NCI-H446 treated with DMSO at 0.1 percent for 48 hours (cell line): ENCODE results near the gene CDKL5.
"Not testable (repeated sequence)": the region's sequence is repeated elsewhere in the genome, so short reads cannot be mapped to it uniquely, and the experiment has no call there.

ENCODE experiments used
- DNase-seq: peaks from one replicate; lab custom pipeline; 2025; lab: John Stamatoyannopoulos, UW

CDKL5 gene

DNA sequence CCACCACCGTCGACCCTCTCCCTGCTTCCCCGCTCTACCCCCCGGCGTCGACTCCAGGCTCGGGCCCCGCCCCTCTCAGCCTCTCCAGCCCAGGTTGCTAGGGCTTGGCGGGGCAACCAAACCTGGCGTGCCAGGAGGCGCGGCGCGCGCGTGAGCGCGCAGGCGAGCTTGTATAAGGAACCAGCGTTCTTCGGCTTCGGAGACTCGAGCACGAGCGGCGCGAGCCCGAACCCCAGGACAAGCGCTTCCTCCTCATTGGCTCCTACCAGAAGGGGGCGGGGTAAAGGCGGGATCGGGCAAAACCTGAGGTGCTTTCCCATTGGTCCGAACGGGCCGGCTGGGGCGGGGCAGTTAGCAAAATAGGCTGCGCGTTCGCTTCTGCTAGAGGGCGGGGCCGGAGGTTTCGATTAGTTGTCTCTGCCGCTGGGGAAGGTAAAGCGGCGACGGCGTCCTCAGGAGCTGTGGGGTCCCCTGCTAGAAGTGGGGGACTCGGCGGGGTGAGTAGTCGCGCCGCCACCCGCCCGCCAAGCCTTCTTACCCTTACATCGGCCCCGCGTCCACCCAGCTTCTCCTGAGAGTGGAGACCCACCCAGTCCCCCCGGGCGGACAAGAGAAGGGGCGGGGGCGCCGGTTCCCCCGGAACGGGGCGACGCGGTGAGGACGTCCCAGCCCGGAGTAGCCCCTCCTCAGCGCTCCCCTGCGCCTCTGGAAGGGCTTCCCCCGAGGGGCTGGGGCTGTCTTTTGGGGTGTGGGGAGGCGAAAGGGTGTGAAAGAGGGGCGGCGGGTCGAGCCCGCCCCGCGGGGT, at the start of gene CDKL5:
Gene CDKL5, plus strand, starts transcription at position 410 of the 805 bp plus-strand sequence. CDS start 81,489 bp downstream, outside the sequence.
- DNase-seq: peak; percentile 87

DNA sequence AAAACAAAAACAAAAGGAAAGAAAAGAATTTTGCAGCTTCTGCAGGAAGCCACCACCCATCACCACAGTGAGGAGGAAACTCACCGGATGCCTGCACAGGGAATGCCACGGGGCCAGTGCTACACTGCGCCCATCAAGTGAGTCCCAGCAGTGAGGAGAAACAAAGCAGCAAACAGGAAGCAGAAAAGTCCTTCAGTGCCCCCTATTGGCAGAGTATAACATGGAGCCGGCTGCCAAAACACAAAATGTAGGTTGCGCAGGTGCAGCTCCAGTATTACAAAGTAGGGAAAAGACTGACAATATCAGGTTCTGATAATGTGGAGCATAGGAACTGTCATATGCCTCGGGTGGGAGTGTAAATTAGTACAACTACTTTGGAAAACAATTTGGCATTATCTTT, 47.6 kb upstream of the CDKL5 start:
- no peak for DNase-seq

DNA sequence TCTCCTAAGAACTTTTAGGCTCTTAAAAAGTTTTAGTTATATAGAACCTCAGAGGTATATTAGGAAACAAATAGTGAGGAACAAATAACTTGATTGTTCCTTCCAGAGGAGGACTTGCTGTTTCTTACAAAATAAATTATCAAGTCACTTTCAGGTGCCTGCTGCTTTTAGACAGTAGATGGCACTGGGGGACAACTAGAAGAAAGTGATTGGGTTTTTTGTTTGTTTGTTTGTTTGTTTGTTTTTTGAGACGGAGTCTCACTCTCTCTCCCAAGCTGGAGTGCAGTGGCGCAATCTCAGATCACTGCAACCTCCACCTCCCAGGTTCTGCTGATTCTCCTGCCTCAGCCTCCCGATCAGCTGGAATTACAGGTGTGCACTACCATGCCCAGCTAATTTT, 35.4 kb upstream of the CDKL5 start:
- no peak for DNase-seq

DNA sequence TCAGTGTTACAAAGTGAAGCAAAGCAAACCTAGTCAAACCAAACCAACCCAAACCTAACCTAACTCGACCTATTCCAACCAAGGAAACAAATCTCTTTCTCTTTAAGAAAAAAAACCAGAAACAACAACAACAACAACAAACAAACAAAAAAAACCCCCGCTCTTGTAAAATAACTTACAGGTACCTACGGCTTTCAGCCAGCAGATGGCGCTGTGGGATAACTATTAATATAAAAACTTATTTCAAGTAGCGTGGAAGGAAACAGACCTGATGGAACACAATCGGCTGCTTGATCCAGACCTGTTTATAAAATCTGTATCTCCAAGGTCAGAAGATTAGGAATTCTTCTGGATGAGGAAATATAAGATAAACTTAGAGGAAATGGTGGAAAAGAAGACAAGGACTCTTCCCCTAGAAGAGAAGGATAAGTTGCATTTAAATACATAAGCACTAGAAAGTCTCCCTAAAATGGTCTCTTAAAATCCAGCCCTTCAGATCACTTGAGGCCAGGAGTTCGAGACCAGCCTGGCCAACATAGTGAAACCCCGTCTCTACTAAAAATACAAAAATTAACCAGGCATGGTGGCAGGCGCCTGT, 34.4 kb upstream of the CDKL5 start:
- peak; percentile 19 for DNase-seq

DNA sequence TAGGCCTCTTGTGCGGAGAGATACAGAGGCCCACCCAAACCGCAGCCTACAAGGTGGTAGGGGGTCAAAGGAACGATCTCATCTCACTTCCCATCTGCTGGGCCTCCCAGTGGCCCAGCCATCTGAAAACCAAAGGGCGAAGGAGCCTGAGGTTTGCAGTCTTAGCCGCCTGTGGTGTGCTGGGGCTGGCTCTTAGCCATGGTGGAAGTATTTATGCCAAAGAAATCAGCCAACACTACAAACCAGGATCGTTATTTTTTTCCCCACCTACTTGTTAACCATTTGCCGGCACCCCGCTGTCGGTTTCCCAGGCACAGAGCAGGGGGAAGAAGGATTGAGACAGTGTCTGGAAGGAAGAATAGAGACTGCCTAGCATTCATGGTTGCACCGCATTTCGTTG, 30.9 kb upstream of the CDKL5 start:
- DNase-seq: no peak

DNA sequence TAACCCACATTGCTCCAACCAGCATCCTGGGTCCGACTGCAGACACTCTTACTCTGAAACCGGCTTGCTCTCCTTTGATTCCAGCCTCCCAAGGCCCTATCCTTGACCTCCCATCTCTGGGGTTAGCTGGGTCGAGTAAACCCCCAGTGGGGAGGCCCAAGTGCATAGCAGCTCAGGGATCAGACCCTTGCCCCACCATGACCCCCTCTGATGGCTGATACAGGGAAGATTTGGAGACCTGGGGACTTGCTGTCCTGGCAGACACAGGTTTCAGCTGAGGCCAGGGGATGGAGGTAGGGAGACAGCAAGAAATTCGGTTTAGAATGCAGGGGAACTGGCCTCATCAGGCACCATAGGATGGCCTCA, 23.6 kb upstream of the CDKL5 start:
- no peak for DNase-seq

DNA sequence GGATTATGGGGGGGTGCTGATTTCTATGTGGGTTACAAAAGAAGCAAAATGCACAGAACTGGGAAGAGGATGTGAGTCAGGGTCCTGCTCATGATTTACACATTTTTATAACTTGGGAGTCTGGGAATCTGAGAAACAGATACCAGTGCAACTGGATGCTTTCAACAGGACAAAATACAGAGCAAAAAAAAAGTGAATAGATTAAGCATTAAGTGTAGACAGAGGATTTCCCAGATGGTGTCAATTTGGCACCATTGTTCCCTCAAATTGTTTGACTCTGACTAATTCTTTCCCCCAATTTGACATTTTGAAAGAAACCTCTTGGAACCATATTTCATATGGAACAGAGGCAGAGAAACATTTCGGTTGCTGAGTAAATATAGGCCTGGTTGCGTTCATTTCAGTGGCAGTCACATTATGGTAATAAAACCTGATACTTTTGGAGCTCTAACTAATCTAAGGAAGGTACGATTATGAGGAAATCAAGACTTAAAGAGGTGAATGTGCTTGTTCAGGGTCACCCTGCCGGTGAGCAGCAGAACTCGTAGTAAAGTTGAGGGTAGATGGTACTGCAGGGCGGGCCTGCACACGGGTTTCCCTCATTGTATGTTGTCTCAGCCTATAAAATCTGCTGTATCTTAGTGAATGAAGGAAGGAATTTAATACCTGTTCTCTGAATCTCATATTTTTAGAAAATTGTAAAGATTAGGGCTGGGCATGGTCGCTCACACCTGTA, 18.7 kb upstream of the CDKL5 start:
- DNase-seq: no peak

DNA sequence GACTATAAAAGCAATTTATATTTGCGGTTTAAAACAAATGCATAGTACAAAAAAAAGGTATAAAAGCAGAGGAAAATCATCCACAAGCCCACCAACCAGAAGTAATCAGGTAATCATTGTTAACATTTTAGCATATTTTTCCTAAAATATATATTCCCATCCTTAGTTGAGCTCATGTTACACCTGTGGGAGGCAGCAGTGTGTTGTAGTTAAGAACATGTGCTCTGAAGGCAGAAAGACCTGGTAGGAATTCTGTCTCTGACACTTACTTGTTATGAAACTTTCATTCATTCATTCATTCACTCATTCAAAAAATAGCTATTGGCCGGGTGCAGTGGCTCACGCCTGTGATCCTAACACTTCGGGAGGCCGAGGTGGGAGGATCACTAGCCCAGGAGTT, 15.4 kb upstream of the CDKL5 start:
- DNase-seq: no peak

DNA sequence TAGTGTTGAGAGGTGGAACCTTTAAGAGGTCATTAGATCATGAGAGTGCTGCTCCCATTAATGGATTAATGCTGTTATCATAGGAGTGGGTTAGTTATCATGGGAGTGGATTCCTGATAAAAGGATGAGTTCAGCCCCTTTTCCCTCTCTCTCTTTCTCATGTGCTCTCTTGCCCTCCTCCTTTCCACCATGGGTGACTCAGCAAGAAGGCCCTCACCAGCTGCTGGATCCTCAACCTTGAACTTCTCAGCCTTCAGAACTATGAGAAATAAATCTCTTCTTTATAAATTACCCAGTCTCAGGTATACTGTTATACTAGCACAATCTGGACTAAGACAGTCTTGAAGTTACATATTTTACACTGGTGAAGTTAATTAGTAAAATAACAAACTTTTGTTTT, 10.0 kb upstream of the CDKL5 start:
- DNase-seq: no peak

DNA sequence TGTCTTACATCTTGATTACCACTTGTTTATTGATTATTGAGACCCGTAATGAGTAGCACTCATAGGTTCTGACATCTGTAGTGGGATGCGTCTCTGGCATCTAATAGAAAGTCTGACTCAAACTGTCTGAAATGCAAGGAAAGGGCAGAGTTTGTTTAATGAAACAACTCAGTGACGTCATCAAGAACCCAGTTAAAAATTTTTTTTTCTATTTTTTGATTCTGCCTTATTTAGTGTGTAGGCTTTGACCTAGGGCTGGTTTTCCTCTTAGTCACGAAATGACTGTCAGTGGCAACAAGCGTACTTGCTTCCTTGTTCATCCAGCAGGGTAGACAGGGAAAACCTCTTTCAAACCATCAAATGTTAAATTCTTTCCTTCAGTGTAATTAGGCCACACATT, 3.1 kb upstream of the CDKL5 start:
- DNase-seq: no peak

DNA sequence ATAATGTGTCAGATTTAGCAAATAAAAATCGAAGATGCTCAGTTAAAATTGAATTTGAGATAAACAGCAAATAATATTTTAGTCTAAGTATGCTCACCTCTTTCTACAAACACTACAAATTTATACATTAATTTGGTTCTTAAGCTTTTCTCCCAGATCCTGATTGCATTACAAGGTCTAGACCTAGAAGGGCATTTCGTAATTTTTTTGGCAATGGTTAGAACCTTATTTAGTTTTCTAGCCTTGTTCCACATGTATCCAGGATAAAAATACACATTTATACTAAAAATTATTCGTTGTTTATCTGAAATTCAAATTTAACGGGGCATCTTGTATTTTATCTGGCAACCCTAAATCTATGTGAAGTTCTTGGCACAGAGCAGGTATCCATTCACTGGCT, 2.5 kb upstream of the CDKL5 start:
- no peak for DNase-seq

DNA sequence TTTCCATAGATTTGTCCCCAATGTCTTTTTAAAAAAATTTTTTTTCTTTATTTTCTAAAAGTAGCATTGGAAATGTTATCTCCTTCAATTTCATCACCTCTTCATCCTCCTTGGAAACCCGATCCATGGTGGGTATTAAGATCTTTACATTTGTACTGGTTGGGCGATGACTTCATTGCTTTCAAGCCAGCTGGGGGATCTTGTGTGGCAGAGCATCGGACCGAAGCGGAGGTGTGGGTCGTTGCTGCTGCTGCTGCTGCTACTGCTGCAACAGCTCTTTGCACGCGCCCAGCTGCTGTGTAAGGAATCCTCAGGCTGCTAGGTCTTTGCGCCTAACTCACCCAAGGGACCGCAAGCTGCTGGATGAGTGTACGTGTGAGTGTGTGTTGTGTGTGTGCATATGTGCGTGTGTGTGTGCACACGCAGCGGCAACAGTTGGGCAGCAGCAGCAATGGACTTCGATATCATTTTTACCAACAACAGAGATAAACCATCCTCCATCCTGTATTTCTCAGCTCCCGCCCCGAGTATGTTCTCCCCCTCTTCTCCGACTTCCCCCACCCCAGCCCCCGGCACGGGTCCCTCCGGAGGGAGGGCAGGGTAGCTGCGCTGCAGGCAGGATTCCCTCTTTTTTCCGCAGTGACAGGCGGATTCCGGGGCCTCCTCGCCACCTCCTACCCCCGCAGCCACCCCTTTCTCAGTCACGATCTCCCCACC, 768 bp upstream of the CDKL5 start:
- no peak for DNase-seq

DNA sequence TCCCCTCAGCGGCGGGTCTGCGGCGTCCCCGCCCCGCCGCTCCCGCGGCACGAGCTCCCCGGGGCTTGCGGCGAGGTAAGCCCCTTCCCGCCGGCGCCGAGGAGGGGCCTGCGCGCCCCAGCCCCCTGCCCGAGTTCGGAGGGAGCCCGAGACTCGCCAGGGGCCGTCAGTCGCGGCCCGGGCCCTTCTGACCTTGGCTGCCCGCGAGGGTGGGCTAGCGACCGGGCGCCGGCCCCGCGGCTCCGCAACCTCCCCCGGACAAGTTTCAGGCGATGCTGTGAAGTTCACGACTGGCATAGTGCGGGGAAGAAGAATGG, 554 bp downstream of the CDKL5 start:
- DNase-seq: no peak

DNA sequence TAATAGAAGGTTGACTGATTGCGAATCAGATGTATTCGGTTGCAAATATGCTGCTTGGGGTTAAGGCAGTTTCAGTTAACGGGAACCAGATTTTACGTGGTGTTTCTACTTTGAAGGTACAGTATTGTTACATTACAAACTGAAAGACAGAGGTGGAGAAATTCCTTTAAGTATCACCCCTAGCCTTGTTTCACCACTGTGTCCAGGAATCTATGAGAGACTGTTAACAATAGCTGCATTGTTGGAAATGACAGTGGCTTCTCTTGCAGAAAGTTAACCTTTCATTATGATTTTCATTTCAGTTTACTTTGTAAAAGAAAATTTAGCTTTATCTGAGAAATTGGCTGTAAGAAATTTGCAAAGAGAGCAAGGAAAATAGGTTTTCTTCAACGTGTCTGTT, 2.6 kb downstream of the CDKL5 start:
- no peak for DNase-seq

DNA sequence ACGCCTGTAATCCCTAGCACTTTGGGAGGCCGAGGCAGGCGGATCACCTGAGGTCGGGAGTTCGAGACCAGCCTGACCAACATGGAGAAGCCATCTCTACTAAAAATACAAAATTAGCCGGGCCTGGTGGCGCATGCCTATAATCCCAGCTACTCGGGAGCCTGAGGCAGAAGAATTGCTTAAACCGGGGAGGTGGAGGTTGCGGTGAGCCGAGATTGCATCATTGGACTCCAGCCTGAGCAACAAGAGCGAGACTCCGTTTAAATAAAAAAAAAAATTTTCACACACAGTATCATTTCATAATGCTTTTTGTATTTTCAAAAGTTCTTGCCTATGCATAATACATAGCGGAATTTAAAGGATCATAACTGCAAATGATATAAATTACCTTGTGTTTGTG, 7.9 kb downstream of the CDKL5 start:
- DNase-seq: not testable (repeated sequence)

DNA sequence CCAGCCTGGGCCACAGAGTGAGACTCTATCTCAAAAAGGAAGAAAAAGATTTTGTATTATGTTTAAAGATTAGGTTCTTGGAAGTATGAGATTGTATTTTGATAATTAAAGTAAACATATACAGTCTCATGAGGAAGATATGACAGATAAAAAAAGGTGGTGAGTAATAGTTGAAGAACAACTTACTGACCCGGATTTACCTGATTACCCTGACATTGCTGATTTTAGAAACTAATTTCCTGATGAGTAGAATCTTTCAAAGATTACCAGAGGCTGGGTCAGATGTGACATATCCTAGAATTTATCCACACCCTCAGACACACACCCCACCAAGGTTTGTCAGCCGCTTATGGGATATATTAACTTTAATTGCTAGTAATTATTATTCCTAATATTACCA, 9.5 kb downstream of the CDKL5 start:
- no peak for DNase-seq

DNA sequence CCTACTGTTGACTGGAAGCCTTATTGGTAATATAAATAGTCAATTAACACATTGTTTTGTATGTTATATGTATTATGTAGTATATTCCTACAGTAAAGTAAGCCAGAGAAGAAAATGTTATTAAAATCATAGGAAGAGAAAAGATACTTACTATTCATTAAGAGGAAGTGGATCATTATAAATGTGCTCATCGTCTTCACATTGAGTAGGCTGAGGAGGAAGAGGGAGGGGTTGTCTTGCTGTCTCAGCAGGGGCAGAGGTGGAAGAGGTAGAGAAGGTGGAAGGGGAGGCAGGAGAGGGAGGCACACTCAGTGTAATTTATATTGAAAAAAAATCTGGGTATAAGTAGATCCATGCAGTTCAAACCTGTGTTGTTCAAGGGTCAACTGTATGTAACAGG, 10.6 kb downstream of the CDKL5 start:
- DNase-seq: no peak

DNA sequence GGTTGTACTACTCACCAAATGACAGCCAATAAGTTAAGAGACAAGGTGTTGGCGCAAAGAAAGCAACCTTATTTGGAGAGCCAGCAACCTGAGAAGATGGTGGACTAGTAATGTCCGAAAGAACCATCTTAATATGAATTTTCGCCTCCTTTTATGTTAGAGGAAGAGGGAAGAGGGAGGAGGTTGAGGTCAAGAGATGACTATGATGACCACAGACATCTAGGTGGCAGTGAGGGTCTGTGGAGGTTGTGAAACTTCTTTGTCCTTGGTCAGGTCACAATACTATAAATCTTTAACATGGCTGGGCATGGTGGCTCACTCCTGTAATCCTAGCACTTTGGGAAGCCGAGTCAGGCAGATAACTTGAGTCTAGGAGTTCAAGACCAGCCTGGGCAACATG, 15.4 kb downstream of the CDKL5 start:
- DNase-seq: no peak

DNA sequence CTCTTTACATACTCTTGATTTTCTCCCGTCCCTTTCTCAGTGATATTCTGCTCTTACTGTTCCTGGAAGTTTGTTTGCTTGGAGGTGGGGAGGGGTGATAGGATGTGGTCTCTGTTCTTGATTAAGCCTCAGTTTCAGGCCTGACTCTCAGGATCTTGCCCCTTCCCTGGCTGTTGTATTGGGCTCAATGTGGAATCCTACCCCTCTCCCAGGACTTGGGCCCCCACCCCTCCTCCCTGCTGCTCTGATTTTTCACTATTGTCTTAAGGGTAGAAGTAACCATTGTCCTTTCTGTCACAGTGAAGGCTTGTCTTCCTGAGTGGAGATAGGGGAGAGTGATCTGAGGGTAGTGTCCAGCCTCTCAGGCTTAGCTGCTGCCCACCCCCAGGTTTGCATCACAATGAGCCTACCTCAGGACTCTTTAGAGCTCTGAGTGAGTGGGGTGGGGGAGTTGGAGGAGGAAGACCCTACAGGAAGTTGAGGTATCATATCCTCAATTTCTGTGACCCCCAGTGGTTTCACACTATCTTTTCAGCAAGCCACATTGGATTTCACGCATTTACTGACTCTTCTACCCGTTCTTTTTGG, 16.5 kb downstream of the CDKL5 start:
- DNase-seq: no peak

DNA sequence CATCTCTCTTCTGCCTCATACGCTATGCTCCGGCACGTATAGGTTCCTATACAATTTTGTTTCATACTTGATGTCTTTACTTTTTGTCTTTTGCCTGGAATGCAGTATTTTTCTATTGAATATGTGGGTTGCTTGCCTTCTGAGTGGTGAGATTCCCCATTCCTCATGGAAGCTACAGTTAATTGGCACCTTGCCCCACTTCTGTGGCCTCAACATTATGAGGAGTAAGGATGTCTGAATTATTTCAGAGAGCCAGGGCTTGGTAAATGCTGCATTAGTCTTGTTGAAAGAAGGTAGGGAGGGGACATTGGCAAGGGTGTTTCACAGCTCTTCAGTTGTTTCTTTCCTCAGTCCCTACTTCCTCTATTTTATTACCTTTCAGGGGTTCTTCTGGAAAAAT, 23.0 kb downstream of the CDKL5 start:
- no peak for DNase-seq

DNA sequence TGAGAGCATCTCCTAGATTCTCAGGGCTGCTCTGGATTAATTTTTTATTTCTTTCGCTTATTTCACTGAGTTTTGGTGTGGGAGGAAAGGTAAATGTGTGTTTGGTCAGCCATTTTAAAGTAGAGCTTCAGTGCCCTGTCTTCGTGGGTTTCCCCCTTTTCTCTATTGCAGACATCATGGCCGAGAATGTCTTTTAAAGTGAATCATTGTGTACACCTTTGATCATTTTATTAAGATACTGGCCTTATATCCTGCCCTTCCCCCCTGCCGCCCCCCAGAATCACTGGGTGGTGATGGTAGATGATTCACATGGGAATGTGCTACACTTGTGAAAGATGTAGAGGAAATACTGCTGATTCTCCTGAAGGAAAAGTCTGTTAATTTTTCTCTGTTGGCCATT, 23.8 kb downstream of the CDKL5 start:
- DNase-seq: no peak

DNA sequence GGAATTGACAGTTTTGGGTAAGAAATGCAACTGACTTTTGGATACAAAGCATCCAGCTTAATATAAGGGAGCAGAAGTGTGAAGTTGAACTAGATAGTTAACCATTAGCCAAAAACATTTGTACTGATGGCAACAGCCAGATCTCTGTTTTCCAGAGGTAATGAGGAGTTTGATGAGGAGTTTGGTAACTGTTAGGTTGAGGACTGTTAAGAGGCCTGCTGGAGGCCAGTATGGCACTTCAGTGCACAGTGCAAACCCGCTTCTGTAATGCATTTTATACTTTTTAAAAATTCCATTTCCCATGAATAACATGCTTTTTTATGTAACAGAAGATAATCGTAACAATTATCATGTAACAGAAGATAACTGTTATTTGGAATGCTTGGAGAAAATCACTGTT, 30.0 kb downstream of the CDKL5 start:
- no peak for DNase-seq
